GM18870 (cell line): ENCODE data around the gene SPOP.

Source experiments
- ATAC-seq: cut with Tn5 transposase; IDR thresholded peaks from one replicate; pipeline ENCODE4 v1.9.1; 2021; ENCODE audit warnings: moderate library complexity; ENCODE audit not compliant: unreplicated experiment

The SPOP gene

GRCh38 chr17:49618028-49618611 lies 59.8 kb downstream of the SPOP start:
- no peak for ATAC-seq

- no peak for ATAC-seq
Measured at GRCh38 chr17:49616601-49617131, 61.2 kb downstream of the SPOP start.

GRCh38 chr17:49616086-49616485 lies 61.8 kb downstream of the SPOP start:
- no peak for ATAC-seq

GRCh38 chr17:49613182-49613800 lies 64.6 kb downstream of the SPOP start:
- ATAC-seq, result no peak

GRCh38 chr17:49612726-49613125 lies 65.2 kb downstream of the SPOP start:
- no peak for ATAC-seq

- ATAC-seq, result no peak
Measured at GRCh38 chr17:49610883-49611584, 66.9 kb downstream of the SPOP start.

GRCh38 chr17:49604314-49604869 lies 73.5 kb downstream of the SPOP start:
- no peak for ATAC-seq

GRCh38 chr17:49603720-49604119 lies 74.2 kb downstream of the SPOP start:
- ATAC-seq, result no peak

- no peak for ATAC-seq
Measured at GRCh38 chr17:49603238-49603637, 74.7 kb downstream of the SPOP start.

GRCh38 chr17:49602783-49603182 lies 75.1 kb downstream of the SPOP start:
- no peak for ATAC-seq

- ATAC-seq, result no peak
Measured at GRCh38 chr17:49600949-49601348, 76.9 kb downstream of the SPOP start.

GRCh38 chr17:49598918-49599317 lies 79.0 kb downstream of the SPOP start:
- no peak for ATAC-seq

- no peak for ATAC-seq
Measured at GRCh38 chr17:49597928-49598655, 79.8 kb downstream of the SPOP start.

GRCh38 chr17:49597436-49597835 lies 80.5 kb downstream of the SPOP start:
- no peak for ATAC-seq

GRCh38 chr17:49596613-49597244 lies 81.2 kb downstream of the SPOP start:
- no peak for ATAC-seq

- ATAC-seq, result no peak
Measured at GRCh38 chr17:49595980-49596379, 81.9 kb downstream of the SPOP start.

- no peak for ATAC-seq
Measured at GRCh38 chr17:49595328-49595727, 82.6 kb downstream of the SPOP start.

- no peak for ATAC-seq
Measured at GRCh38 chr17:49592263-49592662, 85.6 kb downstream of the SPOP start.

- ATAC-seq, result no peak
Measured at GRCh38 chr17:49590874-49591273, 87.0 kb downstream of the SPOP start.

- ATAC-seq, result no peak
Measured at GRCh38 chr17:49589577-49589927, 88.3 kb downstream of the SPOP start.
